CD14-positive monocyte (primary cell): ENCODE data around the gene LTF. TPM values are rescaled to one million over a fixed set of nuclear protein-coding genes. Genes with fewer than 3 reads are reported as not detected.

Source experiments
- DNase-seq, 3 donors: peaks; one replicate each; pipeline ENCODE4 v3.0.0-alpha.2; 2011 to 2022
- H2AFZ ChIP-seq: 2 replicates; pipeline ENCODE4 v1.6.0; 2012; ENCODE audit warnings: mild to moderate bottlenecking, low read depth, low read length, inconsistent platforms; ENCODE audit not compliant: insufficient read depth, poor library complexity, severe bottlenecking
- H3K27ac ChIP-seq, 2 donors: 1 replicate in 1 of 2; 2 replicates in 1 of 2; pipeline ENCODE4 v1.5.1; 2012 to 2013; ENCODE audit warnings: low read length in 2 of 2, control low read depth in 1 of 2, inconsistent platforms in 1 of 2, low read depth in 1 of 2, mild to moderate bottlenecking in 1 of 2
- H3K27me3 ChIP-seq, 2 donors: one replicate each; pipeline versions ENCODE4 v1.6.0 to v1.6.1; 2011 to 2013; ENCODE audit warnings: low read length in 2 of 2; ENCODE audit not compliant: control insufficient read depth in 2 of 2, insufficient read depth in 2 of 2
- H3K36me3 ChIP-seq, 2 donors: replicated peaks in 1 of 2; 1 replicate in 1 of 2; 2 replicates in 1 of 2; pipeline versions ENCODE4 v1.5.1 to v1.6.1; 2012 to 2013; ENCODE audit warnings: low read length in 2 of 2, control low read depth in 1 of 2, inconsistent platforms in 1 of 2, mild to moderate bottlenecking in 1 of 2; ENCODE audit not compliant: insufficient read depth in 2 of 2, control insufficient read depth in 1 of 2
- H3K4me1 ChIP-seq, 2 donors: 1 replicate in 1 of 2; 2 replicates in 1 of 2; pipeline versions ENCODE4 v1.5.1 to v1.6.1; 2012 to 2013; ENCODE audit warnings: low read length in 2 of 2, control low read depth in 1 of 2, inconsistent platforms in 1 of 2, mild to moderate bottlenecking in 1 of 2, moderate library complexity in 1 of 2; ENCODE audit not compliant: insufficient read depth in 2 of 2, control insufficient read depth in 1 of 2
- H3K4me2 ChIP-seq: replicated peaks from 2 replicates; pipeline ENCODE3; 2012; ENCODE audit warnings: low read length, moderate library complexity, mild to moderate bottlenecking; ENCODE audit not compliant: poor library complexity, severe bottlenecking; ENCODE audit errors: extremely low read depth
- H3K4me3 ChIP-seq, 3 experiments: fragments of 200-600 bp in 1 of 3; sonication (generic) in 1 of 3; replicated peaks in 1 of 3; 1 replicate in 2 of 3; 2 replicates in 1 of 3; pipeline ENCODE4 v1.5.1; 2011 to 2013; ENCODE audit warnings: low read length in 3 of 3, mild to moderate bottlenecking in 3 of 3, control low read depth in 2 of 3, low read depth in 2 of 3, inconsistent platforms in 1 of 3, moderate library complexity in 1 of 3
- H3K79me2 ChIP-seq: 2 replicates; pipeline ENCODE4 v1.6.0; 2012; ENCODE audit warnings: mild to moderate bottlenecking, control low read depth, inconsistent platforms, low read length, moderate library complexity; ENCODE audit not compliant: insufficient read depth
- H3K9ac ChIP-seq: 2 replicates; pipeline ENCODE4 v1.6.0; 2017; ENCODE audit warnings: low read length, mild to moderate bottlenecking; ENCODE audit not compliant: insufficient read depth, poor library complexity, severe bottlenecking
- H3K9me3 ChIP-seq, 2 donors: replicated peaks in 1 of 2; 1 replicate in 1 of 2; 2 replicates in 1 of 2; pipeline versions ENCODE4 v1.5.1 to v1.6.1; 2012 to 2013; ENCODE audit warnings: low read length in 2 of 2, control low read depth in 1 of 2; ENCODE audit not compliant: control insufficient read depth in 1 of 2, insufficient read depth in 1 of 2
- H4K20me1 ChIP-seq: 2 replicates; pipeline ENCODE4 v1.6.0; 2012; ENCODE audit warnings: mild to moderate bottlenecking, low read length, control low read depth, moderate library complexity; ENCODE audit not compliant: insufficient read depth
- H3K27ac Mint-ChIP-seq, 7 donors: one replicate each; pipeline ENCODE4 v1.8.0; 2020; ENCODE audit warnings: mild to moderate bottlenecking in 7 of 7, mixed read lengths in 7 of 7, moderate library complexity in 6 of 7, inconsistent platforms in 2 of 7
- H3K27me3 Mint-ChIP-seq, 3 donors: one replicate each; pipeline ENCODE4 v1.8.0; 2021 to 2022; ENCODE audit warnings: low read depth in 3 of 3, mild to moderate bottlenecking in 3 of 3, mixed read lengths in 3 of 3, moderate library complexity in 3 of 3, inconsistent platforms in 1 of 3
- H3K36me3 Mint-ChIP-seq, 2 donors: one replicate each; pipeline ENCODE4 v1.8.0; 2020; ENCODE audit warnings: mixed read lengths in 2 of 2, inconsistent platforms in 1 of 2, mild to moderate bottlenecking in 1 of 2
- H3K4me1 Mint-ChIP-seq: one replicate; pipeline ENCODE4 v1.8.0; 2020; ENCODE audit warnings: mild to moderate bottlenecking, mixed read lengths
- H3K4me3 Mint-ChIP-seq, 2 donors: one replicate each; pipeline ENCODE4 v1.8.0; 2020; ENCODE audit warnings: mild to moderate bottlenecking in 2 of 2, mixed read lengths in 2 of 2, moderate library complexity in 1 of 2
- H3K9me3 Mint-ChIP-seq, 7 donors: one replicate each; pipeline ENCODE4 v1.8.0; 2020 to 2022; ENCODE audit warnings: mixed read lengths in 7 of 7, mild to moderate bottlenecking in 6 of 7, moderate library complexity in 6 of 7, inconsistent platforms in 2 of 7
- WGBS: methylation state at CpG from one replicate; pipeline ENCODE4 v1.1.5; 2013; ENCODE audit warnings: missing lambda C conversion rate; ENCODE audit not compliant: insufficient coverage; 5-methylcytosine and 5-hydroxymethylcytosine counted together
- intact Hi-C, 2 donors: fragments of 100-400 bp; cut with micrococcal nuclease; formaldehyde crosslinking; loops; one replicate each; pipeline versions ENCODE4 v1.15.0 to v1.15.1; 2023
- polyA plus RNA-seq, 3 donors: library from polyadenylated mRNA; depleted of rRNA in 1 of 3; unstranded in 2 of 3; stranded (reverse) in 1 of 3; fragments of 300-500 nt in 2 of 3; fragments of >200 nt in 1 of 3; fragmentation: Illumina TruSeq in 2 of 3; gene quantifications; 1 replicate in 2 of 3; 2 replicates in 1 of 3; pipeline ENCODE4 v1.2.3, GENCODE V29; 2012 to 2021
- TF ChIP-seq, protein P1 (sequence below): fragments of 200-600 bp; IDR thresholded peaks from one replicate; pipeline ENCODE4 v1.8.0; 2022; ENCODE audit warnings: antibody characterized with exemption, mild to moderate bottlenecking

LTF gene
- polyA plus RNA-seq, 3 donors, result not detected

DNA sequence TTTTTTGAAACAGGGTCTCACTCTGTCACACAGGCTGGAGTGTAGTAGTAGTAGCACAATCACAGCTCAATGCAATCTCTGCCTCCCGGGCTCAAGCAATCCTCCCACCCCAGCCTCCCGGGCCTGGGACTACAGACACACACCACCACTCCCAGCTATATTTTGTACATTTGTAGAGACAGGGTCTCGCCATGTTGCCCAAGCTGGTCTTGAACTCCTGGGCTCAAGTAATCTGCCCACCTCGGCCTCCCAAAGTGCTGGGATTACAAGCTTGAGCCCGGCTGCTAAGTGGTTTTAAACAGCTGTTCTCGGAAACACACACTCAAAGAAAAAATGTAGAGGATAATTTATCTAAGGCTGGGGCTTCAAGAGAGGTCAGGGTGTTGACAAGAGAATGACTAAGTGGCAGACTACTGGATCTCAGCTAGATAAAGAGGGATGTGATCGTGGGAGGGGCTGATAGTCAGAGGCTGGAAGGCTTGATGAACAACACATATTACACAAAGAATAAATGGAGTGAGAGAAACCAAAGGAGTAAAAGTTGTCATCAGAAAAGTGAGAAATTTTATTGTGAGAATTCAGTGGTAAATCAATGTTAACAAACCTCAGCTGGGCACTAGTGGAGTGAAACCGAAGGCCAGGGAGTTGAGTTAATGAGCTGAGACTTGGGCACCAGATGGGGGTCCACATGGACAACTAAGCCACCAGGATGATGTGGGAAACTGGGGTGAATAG lies 64.5 kb downstream of the LTF start:
- no peak overlapping the region for H3K9ac ChIP-seq
- H3K4me3 Mint-ChIP-seq, result no peak overlapping the region
- TF ChIP-seq, protein P1, sequence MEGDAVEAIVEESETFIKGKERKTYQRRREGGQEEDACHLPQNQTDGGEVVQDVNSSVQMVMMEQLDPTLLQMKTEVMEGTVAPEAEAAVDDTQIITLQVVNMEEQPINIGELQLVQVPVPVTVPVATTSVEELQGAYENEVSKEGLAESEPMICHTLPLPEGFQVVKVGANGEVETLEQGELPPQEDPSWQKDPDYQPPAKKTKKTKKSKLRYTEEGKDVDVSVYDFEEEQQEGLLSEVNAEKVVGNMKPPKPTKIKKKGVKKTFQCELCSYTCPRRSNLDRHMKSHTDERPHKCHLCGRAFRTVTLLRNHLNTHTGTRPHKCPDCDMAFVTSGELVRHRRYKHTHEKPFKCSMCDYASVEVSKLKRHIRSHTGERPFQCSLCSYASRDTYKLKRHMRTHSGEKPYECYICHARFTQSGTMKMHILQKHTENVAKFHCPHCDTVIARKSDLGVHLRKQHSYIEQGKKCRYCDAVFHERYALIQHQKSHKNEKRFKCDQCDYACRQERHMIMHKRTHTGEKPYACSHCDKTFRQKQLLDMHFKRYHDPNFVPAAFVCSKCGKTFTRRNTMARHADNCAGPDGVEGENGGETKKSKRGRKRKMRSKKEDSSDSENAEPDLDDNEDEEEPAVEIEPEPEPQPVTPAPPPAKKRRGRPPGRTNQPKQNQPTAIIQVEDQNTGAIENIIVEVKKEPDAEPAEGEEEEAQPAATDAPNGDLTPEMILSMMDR, result no peak
- H3K36me3 ChIP-seq, result no peaks in the 10 kb centered on the region
- peaks cover 41 to 44% of the 10 kb centered on the region in 2 donors for H3K4me1 ChIP-seq
- H2AFZ ChIP-seq, result no peak overlapping the region
- DNase-seq, result peak in 1 of 3 donors; percentile 50
- 92% methylated on average over 5 of the region's 8 CpGs for WGBS
- no peaks in the 10 kb centered on the region for H3K27me3 ChIP-seq
- no peaks in the 10 kb centered on the region for H3K27me3 Mint-ChIP-seq
- H3K9me3 Mint-ChIP-seq, result peaks cover 0 to 2% (median 0%) of the 10 kb centered on the region in 7 donors
- H3K27ac ChIP-seq, result peak overlapping the region in 1 of 2 donors; percentile 38
- no peak overlapping the region for H3K4me2 ChIP-seq
- H4K20me1 ChIP-seq, result no peaks in the 10 kb centered on the region
- peaks cover 5% of the 10 kb centered on the region in 2 donors for H3K36me3 Mint-ChIP-seq
- no peaks in the 10 kb centered on the region for H3K79me2 ChIP-seq
- peaks cover 35% of the 10 kb centered on the region for H3K4me1 Mint-ChIP-seq
- H3K9me3 ChIP-seq, result no peaks in the 10 kb centered on the region
- intact Hi-C loops, result loop anchor here in 1 of 2 donors (10.0 kb wide), 1 partner anchor 555 kb away; no protein-coding TSS in a partner anchor
- H3K27ac Mint-ChIP-seq, result no peak overlapping the region
- H3K4me3 ChIP-seq, result no peak overlapping the region

DNA sequence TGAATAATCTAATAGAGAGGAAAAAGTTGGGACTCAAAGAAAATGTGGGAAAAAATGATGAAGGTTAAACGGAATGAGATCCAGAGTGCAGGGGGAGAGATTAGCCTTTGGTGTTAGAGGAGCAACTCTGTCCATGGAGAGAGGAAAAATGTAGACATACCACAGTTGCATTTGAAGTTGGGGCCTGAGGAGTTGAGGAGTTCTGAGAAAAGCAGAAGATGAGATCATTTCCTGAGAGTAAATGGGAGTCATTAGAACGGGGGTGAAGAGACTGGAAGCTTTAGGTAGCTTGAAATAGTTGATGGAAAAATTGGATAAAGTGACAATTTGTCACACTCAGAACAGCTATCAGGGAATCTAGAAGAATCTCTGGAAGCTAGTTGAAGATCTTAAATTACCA lies 65.1 kb downstream of the LTF start:
- H3K4me1 ChIP-seq, result peaks cover 38 to 44% of the 10 kb centered on the region in 2 donors
- no peak overlapping the region for H2AFZ ChIP-seq

More for the DNA sequence above, 65.1 kb downstream of the LTF start:
- Mint-ChIP-seq H3K36me3 (peaks cover 3 to 5% of the 10 kb centered on the region in 2 donors), H3K9me3 (peaks cover 0 to 2% (median 0%) of the 10 kb centered on the region in 7 donors), H3K4me1 (peaks cover 35% of the 10 kb centered on the region), H3K27me3 (no peaks in the 10 kb centered on the region), H3K4me3 (no peak overlapping the region), H3K27ac (no peak overlapping the region)
- 100% methylated on average over 1 of the region's 2 CpGs for WGBS
- H3K27ac ChIP-seq, result peak overlapping the region in 1 of 2 donors; percentile 38
- no peaks in the 10 kb centered on the region for H3K9me3 ChIP-seq
- H3K36me3 ChIP-seq, result no peaks in the 10 kb centered on the region
- H3K4me3 ChIP-seq, result no peak overlapping the region
- no peak overlapping the region for H3K9ac ChIP-seq
- TF ChIP-seq, protein P1, result no peak
- peak overlapping the region; percentile 14 for H3K4me2 ChIP-seq
- no peaks in the 10 kb centered on the region for H3K79me2 ChIP-seq
- intact Hi-C loops, result no loop called here
- no peaks in the 10 kb centered on the region for H3K27me3 ChIP-seq
- peak in 2 of 3 donors; percentile 46 to 70 for DNase-seq
- H4K20me1 ChIP-seq, result no peaks in the 10 kb centered on the region
